GM18858 (cell line): ENCODE measurements around the gene PPP1R11.

Experiments used
- ATAC-seq: cut with Tn5 transposase; IDR thresholded peaks from one replicate; pipeline ENCODE4 v1.9.1; 2021; ENCODE audit not compliant: unreplicated experiment

PPP1R11 gene

DNA sequence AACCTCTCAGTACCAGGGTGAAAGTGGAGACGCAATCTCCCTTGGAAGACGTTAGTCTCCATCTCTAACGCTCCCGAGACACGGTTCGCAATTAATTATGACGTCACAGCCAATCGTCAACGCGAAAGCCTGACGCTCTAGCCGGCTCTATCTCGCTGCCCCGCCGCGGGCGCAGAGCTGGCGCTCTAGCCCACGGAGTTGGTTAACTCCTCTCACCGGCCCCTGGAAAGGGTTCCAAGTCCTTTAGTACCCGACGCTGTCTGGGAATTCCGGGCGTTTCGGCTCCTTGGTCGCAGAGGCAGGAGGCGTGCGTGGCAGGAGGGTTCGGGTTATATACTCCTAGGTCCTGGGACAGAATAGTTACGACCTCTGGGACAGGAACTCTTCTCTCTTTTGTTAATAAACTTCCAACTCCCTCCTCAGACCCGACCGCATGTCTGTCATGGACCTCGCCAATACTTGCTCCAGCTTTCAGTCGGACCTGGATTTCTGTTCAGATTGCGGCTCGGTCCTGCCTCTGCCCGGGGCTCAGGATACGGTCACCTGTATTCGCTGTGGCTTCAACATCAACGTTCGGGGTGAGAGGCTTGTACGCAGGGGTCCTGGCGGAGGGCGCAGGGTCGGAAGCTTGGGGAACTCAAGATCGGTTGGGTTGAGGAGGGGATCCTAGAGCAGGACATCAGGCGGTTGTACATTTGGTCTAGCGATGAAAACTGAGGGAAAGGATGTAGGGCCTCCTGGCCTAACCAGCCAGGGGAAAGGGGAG lies 5.7 kb upstream of the PPP1R11 start, which contains the start of gene POLR1H:
Gene POLR1H, plus strand, starts transcription at position 174 of the 766 bp plus-strand sequence. Its CDS starts 260 bp downstream, at position 434.
- ATAC-seq = peak; percentile 74

DNA sequence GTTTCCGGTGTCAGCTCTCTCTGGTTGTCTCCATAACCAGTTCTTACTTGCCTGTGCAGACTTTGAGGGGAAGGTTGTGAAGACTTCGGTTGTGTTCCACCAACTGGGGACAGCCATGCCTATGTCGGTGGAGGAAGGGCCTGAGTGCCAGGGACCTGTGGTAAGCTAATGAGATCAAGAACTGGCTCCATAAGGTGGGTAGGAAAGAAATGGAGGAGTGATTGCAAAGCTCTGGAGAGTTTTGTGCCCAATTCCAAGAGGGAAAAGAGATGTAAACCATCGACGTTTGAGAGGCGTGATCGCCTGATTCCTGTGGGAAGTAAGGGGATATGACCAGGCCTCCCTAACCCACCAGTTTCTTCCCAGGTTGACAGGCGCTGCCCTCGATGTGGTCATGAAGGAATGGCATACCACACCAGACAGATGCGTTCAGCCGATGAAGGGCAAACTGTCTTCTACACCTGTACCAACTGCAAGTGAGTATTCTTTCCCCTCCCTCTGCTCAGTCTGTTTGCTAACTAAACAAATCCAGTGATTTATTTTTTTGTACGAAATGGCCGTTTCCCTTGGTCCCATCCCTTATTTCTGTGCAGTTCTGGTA lies 5.0 kb upstream of the PPP1R11 start:
- no peak for ATAC-seq

DNA sequence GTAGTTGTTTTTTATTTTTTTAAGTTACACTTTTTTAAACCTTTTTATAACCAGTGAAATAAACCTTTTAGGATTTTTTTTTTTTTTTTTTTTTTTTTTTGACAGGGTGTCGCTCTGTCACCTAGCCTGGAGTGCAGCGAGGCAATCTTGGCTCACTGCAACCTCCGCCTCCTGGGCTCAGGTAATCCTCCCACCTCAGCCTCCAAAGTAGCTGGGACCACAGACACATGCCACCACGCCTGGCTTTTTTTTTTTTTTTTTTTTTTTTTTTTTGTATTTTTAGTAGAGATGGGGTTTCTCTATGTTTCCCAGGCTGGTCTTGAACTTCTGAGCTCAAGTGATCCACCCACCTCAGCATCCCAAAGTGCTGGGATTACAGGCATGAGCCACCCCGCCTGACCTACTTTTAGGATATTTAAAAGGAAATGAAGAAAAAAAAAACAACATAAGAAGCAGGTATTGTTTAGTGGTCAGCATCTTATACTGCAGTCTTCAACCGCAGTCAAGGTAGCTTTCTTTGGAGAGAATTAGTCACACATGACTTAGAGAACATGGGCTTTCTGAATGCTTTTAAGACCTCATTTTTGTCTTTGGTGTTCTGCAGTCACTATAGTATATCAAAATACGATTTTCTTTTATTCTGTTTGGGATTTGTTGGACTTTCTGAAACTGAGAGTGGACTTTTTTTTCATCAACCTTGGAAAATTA lies 4.4 kb upstream of the PPP1R11 start:
- ATAC-seq = no peak

DNA sequence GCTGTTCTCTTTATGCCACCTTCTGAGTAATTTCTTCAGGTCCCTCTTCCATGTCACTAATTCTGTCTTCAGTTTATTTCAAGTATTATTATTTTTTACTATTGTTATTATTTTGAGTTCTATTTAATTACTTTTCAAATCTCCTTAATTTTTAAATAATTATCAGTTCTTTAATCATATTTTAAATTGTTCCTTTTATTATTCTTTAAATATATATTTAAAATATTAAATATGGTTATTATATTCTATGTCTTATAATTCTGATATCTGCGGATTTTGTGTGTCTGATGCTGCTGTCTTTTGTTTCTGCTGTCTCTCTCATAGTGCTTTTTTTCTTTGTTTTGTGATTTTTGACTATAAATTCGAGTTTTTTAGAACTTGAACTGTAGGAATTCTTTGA lies 3.7 kb upstream of the PPP1R11 start:
- no peak for ATAC-seq

DNA sequence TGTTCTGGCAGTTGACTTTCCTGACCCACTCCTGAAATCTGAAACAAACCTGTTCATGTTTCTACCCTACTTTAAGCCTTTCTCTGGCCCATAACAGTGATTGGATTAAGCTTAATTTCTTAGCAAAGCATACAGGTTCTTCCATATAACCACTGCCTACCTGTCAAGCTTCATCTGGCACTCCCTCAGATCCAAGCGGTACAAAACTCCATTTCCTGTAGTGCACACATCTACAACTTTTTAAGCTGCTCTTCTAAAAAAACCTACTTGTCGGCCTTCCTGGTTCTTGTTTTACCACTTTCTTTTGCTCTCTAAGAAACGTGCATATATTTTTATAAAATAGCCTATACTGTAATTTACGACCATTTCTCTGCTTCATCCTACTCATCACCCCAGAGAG lies 916 bp upstream of the PPP1R11 start:
- no peak for ATAC-seq

DNA sequence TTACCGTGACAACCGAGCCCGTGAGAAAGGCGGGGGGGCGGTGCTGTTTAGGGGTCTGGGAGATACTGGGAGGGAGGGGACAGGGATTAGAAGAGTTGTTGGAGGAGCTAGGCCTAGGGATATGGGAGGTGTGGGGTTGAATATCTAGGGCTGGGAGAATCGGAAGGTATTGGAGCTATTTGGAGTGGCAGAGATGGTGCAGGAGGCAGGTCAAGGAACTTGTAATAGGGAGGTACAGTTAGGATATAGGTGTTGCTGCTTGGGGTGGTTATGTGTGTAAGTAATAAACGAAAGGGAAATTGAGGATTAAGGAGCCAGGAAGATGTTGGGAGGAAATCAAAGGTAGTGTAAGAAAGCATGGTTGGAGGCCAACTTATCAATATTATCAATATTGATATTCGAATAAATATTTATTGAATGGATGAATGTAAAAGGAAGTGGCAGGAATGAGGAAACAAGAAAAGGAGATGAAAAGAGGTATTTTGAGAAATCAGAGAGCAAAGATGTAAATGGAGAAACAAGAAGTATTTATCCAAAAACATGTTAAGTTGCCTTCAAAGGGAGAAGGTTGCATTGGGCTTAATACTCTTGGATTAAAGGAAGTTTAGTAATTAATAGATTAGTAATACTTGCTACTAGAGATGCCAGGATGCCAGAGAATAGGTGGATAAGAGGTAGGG lies 602 bp downstream of the PPP1R11 start:
- ATAC-seq = no peak

DNA sequence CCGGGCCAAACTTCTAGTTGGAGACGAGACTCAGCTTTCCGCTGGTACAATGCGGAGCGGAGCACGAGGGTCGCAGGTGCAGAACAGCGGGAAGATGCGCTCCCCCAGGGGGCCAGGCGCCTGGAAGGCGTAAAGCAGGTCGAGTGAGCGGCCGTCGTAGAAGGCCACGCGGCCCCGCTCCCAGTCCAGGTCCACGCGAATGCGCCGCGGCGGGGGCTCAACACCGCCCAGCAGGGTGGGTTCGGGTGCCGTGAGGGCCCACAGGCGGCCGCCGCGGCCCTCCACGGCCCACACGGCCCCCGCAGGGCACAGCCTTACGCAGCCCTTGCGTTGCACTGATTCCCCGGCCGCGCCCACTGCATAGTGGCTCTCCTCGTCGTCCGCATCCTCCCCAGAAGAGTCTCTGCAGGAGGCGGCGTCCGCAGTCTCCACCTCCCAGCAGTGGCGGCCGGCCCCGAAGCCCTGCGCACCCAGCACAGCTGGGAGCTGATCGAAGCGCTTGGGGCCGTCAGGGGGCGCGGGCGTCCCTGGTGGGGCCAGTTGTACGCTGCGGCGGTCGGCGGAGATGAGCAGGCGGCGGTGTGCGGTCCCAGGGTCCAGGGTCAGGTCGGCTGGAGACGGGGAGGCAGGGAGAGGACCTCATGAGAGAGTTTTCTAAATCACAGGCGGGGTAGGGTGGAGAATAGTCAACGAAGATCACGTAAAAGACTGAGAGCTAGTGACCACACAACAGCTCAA lies 4.3 kb downstream of the PPP1R11 start:
- no peak for ATAC-seq

DNA sequence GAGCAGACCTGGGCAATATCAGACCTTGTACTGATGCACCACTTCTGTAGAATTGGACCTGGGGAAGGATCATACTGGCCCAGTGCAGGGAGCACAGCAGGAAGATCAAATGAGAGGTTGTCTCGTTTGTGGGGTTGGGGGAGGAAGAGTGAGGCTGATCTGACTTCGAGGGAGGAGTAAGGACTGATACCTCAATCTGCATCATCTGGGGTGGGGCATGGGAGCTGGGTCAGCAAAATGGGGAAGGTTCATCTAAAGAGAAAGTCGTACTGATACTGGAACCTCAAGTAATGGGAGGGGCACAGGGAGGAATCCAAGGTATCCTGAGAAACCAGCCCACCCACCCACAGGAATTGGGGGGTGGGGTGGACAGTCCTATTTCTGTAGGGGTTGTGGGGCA lies 4.9 kb downstream of the PPP1R11 start:
- ATAC-seq = no peak

DNA sequence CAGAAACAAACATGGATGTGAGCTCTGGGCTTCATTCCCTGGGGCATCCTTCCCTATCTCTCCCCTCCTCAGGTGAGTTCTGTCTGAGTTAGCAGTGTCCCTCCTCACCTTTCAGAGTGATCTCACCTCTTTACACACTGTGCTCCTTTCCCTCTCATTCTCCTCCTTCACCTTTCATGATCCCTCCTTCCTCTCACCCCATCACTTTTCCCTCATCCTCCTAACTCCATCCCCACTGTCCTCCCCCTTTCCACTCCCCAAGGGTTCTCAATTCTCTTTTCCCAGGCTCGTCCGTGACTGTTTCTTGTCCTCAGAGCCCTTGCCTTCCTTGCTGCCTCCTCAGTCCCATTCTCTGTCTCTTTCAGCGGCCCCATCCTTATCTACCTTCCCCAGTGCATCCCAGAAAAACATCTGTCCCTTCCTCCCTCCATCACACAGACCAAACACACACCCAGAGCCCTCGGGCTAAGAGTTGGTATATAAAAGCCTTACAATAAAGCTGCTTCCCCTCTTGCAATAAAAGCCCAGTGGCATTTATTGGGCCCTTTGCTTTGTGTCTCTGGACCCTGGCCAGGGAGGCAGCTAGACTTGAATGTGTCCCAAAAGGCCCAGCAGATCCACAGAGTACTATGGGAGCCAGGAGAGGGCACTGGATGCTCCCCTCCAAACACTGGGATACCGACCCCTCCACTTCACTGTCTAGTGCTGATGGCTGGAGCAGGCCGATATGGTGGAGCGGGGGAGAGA lies 6.7 kb downstream of the PPP1R11 start:
- ATAC-seq = no peak

DNA sequence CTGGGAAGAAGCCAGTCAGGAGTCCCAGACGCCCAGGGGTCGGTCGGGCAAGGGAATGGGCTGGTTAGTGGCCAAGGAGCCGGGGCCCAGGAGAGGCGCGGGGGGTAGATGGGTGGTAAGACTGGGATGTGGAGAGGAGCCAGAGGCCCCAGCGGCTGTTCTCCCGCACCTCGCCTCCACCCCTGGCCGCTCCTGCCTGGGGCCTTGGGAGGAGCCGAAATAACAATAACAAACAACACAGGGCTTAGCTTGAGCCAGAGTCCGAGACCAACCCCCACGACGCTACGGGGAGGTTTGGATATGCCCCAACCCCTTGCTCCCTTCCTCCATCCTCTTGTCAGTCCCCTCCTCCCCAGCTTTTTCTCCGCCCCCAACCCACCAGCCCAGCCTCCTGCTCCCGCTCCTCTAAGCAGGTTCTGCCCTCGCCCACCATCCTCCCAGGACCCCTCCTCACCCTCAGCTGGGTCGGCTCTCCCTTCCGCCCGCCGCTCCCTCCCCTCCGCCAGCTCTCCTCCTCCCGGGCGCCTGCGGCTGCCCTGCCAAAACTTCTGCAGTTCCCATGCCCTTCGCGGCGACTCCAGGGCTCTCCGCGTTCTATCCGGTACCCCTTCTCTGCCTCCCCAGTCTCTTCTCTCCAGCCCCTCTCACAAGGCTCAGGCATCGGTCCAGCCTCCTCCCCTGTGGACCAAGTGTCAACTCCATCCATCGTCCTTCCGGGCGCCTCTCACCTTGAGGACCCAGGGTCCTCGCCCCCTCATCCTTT lies 7.5 kb downstream of the PPP1R11 start:
- ATAC-seq = no peak

DNA sequence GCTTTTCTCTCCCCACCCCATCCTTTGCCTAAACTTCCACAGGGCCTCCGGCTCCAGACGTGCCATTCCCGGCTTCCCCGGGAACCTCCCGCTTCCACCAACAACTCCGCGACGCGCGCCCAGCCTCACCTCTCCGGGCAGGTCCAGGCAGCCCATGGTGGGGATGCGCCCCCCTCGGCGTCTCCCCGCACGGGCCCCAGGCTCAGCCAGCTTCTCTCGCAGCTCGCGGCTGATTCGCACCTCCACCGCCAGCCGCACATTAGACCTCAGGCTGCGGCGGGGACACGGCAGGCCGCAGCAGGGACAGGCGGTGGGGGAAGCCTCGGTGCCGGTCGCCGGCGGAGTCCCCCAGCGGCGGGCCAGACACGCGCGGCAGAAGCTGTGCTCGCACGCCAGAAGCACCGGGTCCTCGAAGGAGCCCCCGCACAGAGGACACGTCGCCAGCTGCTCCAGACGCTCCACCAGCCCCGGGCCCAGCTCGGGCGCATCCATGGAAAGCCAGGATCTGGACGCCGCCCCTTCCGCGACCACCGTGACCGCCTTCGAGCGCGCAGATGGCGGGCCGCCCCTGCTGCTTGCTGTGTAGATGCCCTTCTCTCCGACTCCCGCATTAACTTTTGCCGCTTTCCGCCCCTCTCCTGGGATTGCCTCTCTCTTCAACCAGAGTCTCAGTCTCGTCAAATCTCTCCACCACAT lies 8.2 kb downstream of the PPP1R11 start, which contains the start of gene RNF39:
Gene RNF39, minus strand, starts transcription at position 676 of the 696 bp plus-strand sequence. Its CDS starts 184 bp downstream, at position 492.
- no peak for ATAC-seq

DNA sequence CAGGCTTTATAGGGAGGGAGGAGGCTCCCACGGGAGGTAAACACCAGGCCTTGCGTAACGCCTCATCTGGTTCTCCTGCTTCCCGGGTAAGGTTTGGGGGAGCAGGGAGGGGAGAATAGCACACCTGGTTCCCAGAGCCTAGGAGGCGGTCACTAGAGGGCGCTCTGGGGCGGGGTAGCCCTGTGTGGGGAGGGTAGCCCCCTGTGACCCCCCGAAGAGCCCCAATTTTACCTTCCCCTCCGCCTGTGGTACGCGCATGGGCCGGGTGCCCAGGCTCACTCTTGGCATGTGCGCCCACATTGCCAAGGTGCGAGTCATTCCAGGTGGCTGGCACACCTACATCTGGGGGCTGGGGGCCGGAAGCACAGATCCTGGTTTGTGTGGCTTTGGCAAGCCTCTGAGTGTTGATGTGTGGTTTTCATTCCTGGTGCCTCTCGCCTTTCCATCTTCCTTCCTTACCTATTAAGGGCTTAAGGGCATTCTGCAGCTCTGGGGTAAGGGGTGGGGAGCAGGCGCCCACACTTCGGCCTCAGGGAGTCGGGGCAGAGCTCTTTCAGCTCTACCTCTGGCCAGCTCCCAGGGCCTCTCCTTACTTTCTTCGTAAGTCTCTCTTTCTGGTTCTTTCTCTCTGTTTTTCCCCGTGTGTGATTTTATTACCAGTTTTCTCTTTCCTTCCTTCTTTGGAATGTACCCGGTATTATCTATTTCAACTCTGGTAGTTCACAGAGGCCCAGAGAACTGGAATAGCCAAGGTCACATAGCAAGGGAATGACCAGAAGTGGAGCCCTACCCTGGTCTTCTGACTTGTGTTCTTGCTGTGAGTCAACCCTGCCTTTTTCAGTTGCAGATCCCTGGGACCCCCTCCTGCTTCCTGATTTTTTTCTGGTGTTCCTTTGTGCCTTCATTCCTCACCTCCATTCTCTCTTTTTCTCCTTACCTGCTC lies 9.1 kb downstream of the PPP1R11 start:
- no peak for ATAC-seq

DNA sequence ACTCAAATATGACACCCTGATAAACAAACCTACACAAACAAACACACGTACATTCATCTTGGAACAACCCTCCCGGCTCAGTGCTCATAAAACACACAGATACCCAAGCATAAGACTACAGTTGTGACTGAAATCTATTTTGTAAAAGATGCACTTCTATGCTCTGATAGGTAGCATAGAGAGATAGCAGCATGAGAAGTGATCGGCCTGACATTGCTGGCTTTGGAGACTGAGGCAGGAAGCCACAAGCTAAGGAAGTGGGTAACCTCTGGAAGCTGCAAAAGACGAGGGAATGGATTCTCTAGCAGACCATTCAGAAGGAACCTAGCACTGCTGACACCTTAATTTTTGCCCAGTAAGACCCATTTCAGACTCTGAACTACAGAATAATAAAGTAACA lies 10.2 kb downstream of the PPP1R11 start:
- ATAC-seq = no peak

DNA sequence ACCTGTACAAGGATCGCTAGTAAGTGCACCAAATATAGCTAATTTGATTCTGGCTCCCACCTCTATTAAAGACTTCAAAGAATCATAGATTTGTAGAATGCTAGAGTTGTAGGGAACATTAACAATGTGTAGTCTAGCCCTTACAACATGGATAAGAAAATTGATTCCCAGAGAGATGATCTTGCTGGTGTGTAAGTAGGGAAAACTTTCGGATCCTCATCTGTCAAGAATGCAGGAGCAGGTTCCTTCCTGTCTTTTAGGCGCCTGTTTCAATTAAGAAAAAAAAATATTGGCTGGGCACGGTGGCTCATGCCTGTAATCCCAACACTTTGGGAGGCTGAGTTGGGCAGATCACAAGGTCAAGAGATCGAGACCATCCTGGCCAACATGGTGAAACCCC lies 20.9 kb downstream of the PPP1R11 start:
- no peak for ATAC-seq

DNA sequence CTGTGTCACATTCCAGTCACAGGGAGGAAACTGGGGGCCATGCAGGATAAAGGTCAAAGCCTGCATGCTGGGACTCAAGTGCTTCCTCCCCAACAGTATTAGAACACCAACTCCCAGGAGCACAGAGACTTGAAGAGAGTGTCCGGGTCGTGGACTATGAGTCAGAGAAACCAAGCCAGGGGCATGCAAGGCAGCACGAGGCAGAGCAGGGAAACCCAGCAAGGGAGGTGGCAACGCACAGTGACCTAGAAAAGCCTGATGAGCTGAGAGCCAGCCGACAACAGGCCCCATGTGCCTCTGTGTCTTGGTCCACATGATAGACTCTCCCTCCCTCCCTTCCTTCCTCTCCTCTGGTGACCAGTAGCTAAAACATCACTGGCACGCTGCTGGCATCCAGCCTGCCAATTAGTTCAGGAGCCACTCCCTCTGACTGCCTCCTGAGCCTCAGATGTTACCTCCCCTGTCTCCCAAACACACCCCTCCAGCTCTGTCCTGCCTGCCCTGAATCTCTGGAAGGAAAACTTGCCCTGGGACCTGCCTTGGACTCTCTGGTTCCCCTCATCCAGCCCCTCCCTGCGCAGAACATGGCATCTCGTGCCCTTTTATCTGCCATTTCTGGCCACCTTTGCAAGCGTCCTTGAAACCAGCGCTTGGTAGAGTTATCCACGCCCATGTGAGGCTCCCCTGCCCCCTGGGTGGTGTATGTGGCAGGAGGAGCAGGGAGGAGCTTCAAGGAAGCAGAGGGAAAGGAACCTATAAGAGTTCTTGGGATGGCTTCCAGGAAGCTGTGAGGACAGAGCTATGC lies 24.8 kb downstream of the PPP1R11 start:
- no peak for ATAC-seq

DNA sequence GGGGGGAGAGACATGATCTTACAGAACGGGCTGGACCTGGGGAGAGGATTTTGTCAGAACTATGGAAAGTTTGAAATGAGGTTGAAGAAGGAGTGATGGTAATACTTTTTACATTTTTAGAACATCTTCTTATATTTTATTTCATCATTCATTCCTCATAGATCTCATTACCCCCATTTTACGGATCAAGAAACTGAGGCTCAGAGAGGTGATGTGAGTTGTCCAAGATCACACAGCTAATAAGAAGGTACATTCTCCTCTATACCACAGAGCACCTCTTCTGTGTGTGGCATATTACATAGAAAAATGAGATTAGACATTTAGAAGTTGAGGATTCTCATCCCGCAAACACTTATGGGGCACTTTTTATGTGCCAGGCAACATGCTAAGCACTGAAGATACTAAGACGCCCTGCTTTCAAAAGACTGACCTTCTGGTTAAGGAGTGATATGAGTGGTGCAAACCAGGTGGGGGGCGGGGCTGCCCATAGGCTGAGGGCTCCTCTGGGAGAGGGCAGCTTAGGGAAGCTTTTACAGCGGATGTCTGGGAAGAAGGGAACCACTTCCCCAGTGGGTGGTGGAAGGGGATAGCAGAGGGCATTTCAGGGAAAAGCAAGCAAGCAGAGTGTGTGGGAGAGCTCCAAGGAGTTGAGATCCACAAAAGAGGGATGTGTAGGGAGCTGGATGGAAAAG lies 26.0 kb downstream of the PPP1R11 start:
- no peak for ATAC-seq
